HL-60 (cell line): ENCODE data around the gene EBI3.

Source experiments
- DNase-seq, 2 experiments: peaks; one replicate each; pipeline ENCODE4 v3.0.0-alpha.2; 2010 to 2020; ENCODE audit warnings: low read depth in 1 of 2, low spot score in 1 of 2
- H3K27ac ChIP-seq: fragments of 250-450 bp; sonication (Bioruptor Pico); replicated peaks from 2 replicates; pipeline ENCODE4 v1.5.1; 2020; ENCODE audit warnings: mild to moderate bottlenecking, moderate library complexity
- H3K27me3 ChIP-seq: fragments of 250-450 bp; sonication (Bioruptor Pico); 2 replicates; pipeline ENCODE4 v1.5.1; 2021; ENCODE audit warnings: mild to moderate bottlenecking, moderate library complexity; ENCODE audit not compliant: insufficient read depth, poor library complexity, severe bottlenecking
- H3K4me3 ChIP-seq: replicated peaks from 2 replicates; pipeline ENCODE4 v1.5.1; 2011; ENCODE audit warnings: mild to moderate bottlenecking, control low read depth, low read length; ENCODE audit not compliant: insufficient read depth
- CTCF ChIP-seq: IDR thresholded peaks from one replicate; pipeline ENCODE4 v1.5.1; 2011; ENCODE audit warnings: low read length, control low read depth, inconsistent platforms; ENCODE audit not compliant: insufficient read depth
- GABPA ChIP-seq: IDR thresholded peaks from 2 replicates; pipeline ENCODE4 v1.6.1; 2012; ENCODE audit warnings: low read depth
- POLR2AphosphoS5 ChIP-seq: IDR thresholded peaks from 2 replicates; pipeline ENCODE4 v1.6.1; 2012; ENCODE audit warnings: low read depth
- REST ChIP-seq: IDR thresholded peaks from 2 replicates; pipeline ENCODE4 v1.6.1; 2012; ENCODE audit warnings: low read depth; ENCODE audit not compliant: insufficient replicate concordance
- SPI1 ChIP-seq: IDR thresholded peaks from 2 replicates; pipeline ENCODE4 v1.6.1; 2012; ENCODE audit warnings: low read depth, mild to moderate bottlenecking, borderline replicate concordance

EBI3 gene

GRCh38 chr19:4213116-4213515 lies 16.2 kb upstream of the EBI3 start:
- peaks cover 2% of the 10 kb centered on the region for H3K27me3 ChIP-seq
- DNase-seq: no peak
- TF ChIP-seq CTCF: no peak
- no peak for TF ChIP-seq REST
- TF ChIP-seq POLR2AphosphoS5: no peak
- TF ChIP-seq GABPA: no peak
- TF ChIP-seq SPI1: no peak

GRCh38 chr19:4215807-4216206 lies 13.5 kb upstream of the EBI3 start:
- H3K27me3 ChIP-seq: peaks cover 2% of the 10 kb centered on the region
- DNase-seq: no peak
- no peak for TF ChIP-seq SPI1
- TF ChIP-seq GABPA: no peak
- TF ChIP-seq REST: no peak
- TF ChIP-seq POLR2AphosphoS5: no peak
- TF ChIP-seq CTCF: no peak
- no peak overlapping the region for H3K4me3 ChIP-seq
- H3K27ac ChIP-seq: no peak overlapping the region

More at GRCh38 chr19:4213116-4213515, 16.2 kb upstream of the EBI3 start:
- Histone ChIP-seq H3K4me3 (no peak overlapping the region), H3K27ac (no peak overlapping the region)

- TF ChIP-seq CTCF: no peak
- no peak for TF ChIP-seq REST
- TF ChIP-seq SPI1: no peak
- no peak for TF ChIP-seq GABPA
- TF ChIP-seq POLR2AphosphoS5: no peak
- Histone ChIP-seq H3K27ac (no peak overlapping the region), H3K27me3 (no peaks in the 10 kb centered on the region), H3K4me3 (no peak overlapping the region)
- DNase-seq: no peak
Observed at GRCh38 chr19:4216846-4217245, 12.5 kb upstream of the EBI3 start.
